HG03039 (cell line): Measurements from ENCODE around the gene LIN37.
"Not testable (repeated sequence)": the region's sequence is repeated elsewhere in the genome, so short reads cannot be mapped to it uniquely, and the experiment has no call there.

Experiments used
- ATAC-seq: cut with Tn5 transposase; IDR thresholded peaks from one replicate; pipeline ENCODE4 v1.9.1; 2021; ENCODE audit warnings: mild to moderate bottlenecking, moderate library complexity; ENCODE audit not compliant: unreplicated experiment

Gene LIN37

DNA sequence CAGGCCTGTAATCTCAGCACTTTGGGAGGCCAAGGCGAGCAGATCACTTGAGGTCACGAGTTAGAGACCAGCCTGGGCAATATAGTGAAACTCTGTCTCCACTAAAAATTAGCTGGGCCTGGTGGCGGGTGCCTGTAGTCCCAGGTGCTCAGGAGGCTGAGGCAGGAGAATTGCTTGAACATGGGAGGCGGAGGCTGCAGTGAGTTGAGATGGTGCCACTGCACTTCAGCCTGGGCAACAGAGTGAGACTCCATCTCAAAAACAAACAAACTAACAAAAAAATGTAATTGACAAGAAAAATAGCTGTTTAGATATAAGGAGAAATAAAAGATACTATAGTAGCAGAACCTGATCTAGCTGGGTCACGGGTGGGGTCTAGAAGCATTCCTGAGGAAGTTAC, 24.0 kb downstream of the LIN37 start:
- ATAC-seq, result not testable (repeated sequence)

DNA sequence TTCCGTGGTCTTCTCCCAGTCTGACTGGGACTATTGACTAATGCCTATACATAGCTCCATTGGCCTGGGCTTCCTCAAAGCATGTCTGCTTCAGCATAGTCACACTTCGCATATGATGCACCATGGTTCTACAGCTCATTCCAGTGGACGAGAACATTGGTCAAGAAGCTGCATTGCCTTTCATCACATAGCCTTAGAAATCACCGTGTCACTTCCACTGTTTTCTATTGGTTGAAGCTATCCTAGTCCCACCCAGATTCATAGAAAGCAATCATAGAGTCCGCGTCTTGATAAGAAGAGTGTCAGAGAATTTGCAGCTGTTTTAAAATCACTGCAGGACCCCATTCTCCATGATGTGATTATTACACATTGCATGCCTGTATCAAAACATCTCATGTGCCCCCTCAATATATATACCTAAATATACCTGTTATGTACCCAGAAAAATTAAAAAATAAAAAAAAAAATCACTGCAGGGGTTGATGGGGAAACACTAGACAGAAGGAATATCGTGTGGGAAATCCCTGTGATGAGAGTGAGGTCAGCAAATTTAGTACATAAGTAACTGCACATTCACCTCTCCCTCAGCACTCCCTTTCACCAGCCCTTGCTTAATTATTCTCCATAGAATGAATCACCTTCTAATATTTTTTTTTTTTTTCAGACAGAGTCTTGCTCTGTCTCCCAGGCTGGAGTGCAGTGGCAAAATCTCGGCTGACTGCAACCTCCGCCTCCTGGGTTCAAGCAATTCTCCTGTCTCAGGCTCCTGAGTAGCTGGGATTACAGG, 24.8 kb downstream of the LIN37 start:
- no peak for ATAC-seq

DNA sequence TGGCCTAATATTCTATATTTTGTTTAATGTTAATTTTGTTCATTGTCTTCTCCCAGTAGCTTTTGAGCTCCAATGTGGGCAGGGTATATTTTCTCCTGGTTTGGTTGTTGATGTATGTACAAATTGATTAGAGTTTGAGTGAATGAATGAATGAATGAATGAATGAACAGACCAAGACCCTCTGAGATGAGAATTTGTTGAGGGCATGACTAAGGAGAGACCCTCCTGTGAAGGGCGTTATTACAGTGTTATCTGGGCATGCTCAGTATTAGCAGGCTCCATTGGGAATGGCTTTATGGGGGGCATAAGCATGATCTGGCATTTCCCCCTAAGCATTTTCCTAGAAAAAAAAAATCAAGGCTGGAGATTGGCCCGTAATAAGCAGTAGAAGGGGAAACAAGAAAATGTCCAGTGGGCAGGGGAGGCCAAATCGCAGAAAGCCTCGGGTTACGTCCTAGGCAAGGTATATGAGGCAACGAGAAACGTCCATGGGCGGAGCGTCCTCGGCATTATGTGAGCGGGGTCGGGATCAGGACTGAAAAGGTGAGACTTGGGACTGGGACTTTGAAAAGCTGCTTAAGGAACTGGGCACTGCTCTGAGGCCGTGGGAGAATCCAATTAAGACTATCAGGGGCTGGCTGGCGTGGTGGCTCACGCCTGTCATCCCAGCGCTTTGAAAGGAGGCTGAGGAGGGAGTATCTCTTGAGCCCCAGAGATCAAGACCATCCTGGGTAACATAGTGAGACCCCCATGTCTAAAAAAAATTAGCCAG, 26.1 kb downstream of the LIN37 start:
- no peak for ATAC-seq

DNA sequence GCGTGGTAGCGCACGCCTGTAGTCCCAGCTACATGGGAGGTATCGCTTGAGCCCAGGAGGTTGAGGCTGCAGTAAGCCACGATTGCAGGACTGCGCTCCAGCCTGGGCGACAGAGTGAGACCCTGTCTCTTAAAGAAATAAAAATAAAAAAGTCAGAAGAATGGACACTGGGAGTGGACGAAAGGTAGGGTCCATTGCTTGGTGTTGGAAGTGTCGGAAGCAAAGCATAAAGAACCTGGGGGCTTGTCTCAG, 26.6 kb downstream of the LIN37 start:
- ATAC-seq, result no peak

DNA sequence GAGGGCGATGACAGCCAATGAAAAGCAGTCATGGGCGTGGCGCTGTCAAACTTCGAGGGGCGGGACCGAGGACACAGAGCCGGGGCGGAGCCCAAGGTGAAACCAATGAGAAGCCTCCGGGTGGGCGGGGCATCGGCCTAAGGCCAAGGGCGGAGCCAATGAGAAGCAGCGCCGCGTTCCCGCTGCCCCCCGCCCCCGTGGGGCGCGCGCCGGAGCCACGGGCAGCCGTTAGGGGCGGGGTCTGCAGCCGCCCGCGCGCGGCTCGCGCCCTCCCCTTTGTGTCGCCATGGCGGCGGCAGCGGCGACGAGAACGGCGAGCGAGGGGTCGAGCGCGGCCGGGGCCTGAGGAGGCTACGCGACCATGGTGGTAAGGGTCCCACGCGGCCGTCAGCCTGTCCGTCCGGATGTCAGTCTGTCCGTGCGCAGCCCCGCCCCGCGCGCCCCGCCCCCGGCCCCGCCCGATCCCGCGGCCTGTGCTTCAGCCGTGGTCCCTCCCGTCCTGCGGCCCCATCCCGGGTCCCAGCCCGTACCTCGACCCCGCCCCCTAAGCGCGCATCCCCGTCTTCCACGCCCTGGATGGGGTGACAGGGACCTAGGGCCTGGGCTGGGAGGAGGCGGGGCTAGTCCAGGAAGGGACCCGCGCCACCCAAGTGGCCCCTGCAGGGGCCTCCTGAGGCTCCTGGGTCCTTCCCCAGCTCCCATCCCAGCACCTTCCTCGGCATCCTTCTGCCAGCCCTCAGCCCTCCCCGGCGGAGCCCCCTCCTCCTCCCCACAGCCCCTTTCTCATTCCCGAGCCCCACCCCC, 27.1 kb downstream of the LIN37 start, which contains the start of gene ARHGAP33:
TSS of gene ARHGAP33 (plus strand) at position 267 of the 804 bp plus-strand sequence. CDS start at position 362, 95 bp downstream.
- peak; percentile 87 for ATAC-seq

DNA sequence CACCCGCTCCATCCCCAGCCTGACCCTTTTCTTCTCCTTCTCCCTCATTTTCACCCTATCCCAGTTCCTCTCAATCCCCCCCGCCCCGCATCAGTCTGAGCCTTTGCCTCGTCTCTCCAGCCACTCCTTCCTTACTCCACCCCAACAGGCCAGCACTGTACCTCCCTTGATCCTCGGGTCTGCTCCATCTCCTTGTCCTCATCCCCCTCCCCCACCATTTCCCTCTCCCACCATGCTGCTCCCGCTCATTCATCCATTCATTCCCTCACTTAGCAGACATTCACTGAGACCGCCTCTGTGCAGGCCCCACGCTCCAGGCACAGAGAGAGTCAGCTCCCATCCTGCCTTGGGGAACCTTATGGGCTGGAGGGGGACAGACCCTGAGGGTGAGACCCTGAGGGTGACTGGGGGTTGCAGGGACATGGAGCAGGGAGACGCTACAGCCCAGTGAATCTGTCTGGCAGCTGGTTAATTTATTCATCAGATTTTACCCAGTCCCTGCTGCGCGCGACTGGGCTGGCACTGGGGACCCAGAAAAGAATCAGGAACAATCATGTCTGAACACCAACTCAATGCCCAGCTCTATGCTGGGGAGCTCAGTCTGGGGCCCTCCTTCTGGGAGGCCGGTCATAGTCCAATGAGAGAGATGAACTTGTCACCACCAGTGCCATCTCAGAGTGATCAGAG, 27.9 kb downstream of the LIN37 start:
- ATAC-seq, result no peak

DNA sequence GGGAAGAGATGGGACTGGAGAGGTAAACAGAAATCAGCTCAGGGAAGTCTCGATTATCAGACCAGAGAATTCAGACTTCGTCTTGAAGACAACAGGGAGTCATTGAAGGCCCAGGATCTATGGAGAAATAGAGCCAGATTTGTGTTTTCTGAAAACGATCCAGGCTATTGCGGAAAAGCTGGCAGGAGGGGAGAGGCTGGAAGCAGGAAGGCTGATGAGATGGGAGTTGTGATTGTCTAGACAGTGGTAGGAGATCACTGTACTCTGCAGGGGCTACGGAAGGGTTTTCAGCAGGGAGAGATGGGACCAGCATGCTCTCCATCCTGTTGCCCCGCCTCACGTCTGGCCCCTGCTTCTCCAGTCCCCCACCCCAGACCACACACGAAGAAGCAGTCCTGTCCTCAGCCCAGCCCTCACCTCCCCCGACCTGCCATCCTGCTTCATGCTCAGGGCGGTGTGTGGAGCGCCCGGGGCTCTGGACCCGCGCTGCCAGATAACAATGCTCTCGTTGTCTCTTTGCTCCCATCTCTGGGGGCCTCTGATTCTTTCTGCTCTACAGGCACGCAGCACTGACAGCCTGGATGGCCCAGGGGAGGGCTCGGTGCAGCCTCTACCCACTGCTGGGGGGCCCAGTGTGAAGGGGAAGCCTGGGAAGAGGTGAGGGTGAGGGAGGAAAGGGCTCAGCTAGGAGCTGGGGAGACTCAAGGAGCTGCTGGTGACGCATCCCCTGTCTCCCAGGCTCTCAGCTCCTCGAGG, 28.9 kb downstream of the LIN37 start:
- no peak for ATAC-seq

DNA sequence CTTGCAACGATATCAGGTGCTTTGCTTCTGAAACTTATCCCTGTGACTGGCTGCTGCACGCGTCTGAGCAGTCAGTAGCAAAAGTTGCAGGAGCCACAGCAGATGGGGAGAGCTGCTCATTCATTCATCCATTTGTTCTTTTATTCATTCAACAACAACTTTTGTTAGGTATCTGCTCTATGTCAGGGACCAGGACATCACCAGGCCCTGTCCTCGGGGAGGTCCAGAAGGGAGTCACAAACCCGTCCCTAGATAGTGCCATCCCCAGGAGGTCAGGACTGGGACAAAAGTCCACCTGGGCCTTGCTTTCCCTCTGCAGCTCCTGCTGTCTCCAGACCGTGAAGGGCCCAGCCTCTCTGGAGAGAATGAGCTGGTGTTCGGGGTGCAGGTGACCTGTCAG, 29.6 kb downstream of the LIN37 start:
- ATAC-seq, result no peak

DNA sequence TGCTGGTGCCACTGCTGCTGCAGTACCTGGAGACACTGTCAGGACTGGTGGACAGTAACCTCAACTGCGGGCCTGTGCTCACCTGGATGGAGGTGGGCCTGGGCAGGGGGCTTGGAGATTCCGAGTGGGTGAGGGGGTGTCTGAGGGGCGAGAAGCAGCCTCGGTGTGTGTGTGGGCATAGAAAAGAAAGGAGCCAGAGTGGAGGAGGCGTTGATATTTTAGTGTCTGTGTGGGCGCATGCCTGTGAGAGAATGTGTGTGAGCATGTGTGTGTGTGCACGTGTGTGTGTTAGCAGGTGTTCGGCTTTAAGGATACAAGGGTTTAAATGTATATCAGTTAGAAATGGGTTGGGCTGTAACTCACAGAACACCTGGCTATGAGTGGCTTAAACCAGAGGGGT, 30.7 kb downstream of the LIN37 start:
- no peak for ATAC-seq

DNA sequence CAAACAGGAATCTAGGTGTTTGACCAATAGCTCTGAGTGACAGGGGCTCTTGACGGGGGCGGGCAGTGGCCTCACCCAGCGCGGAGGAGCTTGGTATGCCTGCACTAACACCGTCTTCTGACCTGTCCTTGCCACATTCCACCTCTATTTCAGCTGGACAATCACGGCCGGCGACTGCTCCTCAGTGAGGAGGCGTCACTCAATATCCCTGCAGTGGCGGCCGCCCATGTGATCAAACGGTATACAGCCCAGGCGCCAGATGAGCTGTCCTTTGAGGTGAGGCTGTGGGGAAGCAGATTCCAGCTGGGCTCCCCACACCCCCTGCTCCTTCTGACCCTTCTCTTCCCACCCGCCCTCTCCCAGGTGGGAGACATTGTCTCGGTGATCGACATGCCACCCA, 31.7 kb downstream of the LIN37 start:
- no peak for ATAC-seq

DNA sequence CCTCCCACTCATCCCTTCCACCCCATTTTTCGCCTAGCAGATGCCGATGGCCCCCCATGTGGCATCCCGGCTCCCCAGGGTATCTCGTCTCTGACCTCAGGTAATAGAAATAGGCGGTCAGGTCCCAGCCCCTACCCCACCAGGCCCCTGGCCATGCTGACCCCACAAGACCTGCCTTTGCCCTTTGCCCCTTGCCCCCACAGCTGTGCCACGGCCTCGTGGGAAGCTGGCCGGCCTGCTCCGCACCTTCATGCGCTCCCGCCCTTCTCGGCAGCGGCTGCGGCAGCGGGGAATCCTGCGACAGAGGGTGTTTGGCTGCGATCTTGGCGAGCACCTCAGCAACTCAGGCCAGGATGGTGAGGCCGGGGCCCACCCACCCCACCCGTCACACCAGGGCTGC, 32.3 kb downstream of the LIN37 start:
- no peak for ATAC-seq

DNA sequence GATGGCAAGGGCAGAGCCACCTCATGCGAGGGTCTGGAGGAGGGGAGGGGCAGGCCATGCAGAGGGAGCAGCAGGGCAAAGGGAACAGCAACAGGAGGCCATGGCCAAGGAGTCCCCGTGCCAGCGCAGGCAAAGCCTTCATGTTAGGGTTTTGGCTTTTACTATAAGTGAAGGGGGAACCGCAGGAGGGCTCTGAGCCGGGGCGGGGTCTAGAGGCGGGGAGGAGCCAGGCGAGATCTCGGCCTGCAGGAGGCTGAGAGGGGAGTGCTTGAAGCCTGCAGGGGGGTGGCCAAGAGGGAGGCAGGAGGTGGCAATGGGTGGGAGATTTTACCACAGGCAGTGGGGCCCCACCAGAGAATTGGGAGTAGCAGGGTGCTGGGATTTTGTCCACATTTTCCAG, 33.3 kb downstream of the LIN37 start:
- no peak for ATAC-seq

DNA sequence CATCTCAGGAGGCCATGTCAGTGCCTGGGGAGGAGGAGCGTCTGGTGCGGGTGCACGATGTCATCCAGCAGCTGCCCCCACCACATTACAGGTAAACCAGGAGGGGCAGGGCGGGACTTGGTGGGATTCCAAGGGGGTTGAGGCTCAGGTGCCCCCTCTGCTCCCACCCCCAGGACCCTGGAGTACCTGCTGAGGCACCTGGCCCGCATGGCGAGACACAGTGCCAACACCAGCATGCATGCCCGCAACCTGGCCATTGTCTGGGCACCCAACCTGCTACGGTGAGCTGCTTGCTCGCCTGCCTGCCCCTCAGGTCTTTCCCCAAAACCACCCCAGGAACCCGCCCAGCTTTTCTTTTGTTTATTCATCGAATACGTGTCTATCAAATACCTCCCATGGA, 34.2 kb downstream of the LIN37 start:
- ATAC-seq, result no peak

DNA sequence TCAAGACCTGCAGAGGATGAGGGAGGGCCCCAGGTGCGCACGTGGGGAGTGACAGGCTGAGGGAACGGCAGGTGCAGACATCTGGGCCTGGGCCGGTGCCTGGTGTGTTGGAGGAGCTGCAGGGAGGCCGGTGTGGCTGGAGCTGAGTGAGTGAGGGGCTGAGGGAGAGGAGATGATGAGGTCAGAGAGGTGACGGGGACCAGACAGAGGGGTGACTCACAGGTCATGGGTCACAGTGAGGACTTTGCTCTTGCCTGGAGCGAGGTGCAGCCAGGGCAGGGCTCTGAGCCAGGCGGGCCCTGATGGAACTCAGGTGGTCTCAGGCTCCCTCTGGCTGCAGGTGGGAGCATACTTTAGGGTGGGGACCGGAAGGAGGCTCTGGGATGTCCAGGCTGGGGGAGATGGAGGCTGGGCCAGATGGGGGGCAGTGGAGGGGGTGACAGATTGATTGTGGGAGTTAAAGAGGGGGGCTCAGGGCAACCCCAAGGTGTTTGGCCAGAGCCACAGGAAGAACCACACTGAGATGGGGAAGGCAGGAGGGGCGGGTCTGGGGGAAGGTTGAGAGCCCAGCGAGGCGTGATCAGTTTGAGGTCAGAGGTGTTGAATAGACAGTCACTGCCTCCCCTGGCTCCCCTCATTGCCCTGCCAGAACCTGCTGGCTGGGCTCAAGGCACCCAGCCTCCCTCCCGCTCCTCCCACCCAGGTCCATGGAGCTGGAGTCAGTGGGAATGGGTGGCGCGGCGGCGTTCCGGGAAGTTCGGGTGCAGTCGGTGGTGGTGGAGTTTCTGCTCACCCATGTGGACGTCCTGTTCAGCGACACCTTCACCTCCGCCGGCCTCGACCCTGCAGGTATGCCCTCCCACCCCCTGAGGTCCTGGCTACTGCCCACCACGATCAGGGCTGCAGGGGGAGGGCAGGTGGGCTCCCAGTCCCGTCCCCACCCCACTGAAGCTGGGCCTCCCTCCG, 35.4 kb downstream of the LIN37 start:
- ATAC-seq, result no peak

DNA sequence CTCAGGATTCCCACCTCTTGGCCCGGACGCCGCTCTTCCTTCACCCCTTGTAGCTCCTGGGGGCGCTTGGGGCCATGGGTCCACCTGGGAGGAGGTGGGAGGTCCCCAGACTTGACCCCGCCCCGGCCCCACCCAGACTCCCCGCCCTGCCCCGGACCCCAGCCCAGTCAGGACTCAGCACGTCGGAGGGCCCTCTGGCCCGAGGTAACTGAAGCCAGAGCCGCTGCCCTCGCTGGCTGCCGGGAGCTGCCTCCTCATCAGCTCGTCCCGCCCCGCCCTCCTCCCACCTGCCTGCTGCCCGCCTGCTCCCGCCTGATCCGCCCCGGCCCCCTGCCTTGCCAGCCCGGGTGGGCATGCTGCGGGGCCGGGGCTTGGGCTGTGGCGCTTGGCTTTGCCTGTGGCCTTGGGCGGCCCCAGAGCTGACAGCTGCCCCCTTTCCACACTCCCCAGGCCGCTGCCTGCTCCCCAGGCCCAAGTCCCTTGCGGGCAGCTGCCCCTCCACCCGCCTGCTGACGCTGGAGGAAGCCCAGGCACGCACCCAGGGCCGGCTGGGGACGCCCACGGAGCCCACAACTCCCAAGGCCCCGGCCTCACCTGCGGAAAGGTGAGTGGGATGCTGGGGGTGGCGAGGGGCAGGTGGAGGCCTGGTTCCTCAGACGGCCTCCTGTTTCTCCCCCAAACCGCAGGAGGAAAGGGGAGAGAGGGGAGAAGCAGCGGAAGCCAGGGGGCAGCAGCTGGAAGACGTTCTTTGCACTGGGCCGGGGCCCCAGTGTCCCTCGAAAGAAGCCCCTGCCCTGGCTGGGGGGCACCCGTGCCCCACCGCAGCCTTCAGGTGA, 36.3 kb downstream of the LIN37 start:
- ATAC-seq, result no peak

DNA sequence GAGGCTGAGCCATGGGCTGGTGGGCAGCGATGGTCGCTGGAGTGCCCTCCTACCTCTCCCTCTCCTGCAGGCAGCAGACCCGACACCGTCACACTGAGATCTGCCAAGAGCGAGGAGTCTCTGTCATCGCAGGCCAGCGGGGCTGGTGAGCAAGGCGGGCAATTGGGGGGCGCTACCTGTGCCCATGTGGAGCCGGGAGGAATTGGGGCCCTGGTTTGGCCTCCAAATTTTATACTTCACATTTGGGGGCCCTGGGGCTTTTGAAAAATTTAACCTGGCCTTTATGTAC, 36.9 kb downstream of the LIN37 start:
- ATAC-seq, result no peak

DNA sequence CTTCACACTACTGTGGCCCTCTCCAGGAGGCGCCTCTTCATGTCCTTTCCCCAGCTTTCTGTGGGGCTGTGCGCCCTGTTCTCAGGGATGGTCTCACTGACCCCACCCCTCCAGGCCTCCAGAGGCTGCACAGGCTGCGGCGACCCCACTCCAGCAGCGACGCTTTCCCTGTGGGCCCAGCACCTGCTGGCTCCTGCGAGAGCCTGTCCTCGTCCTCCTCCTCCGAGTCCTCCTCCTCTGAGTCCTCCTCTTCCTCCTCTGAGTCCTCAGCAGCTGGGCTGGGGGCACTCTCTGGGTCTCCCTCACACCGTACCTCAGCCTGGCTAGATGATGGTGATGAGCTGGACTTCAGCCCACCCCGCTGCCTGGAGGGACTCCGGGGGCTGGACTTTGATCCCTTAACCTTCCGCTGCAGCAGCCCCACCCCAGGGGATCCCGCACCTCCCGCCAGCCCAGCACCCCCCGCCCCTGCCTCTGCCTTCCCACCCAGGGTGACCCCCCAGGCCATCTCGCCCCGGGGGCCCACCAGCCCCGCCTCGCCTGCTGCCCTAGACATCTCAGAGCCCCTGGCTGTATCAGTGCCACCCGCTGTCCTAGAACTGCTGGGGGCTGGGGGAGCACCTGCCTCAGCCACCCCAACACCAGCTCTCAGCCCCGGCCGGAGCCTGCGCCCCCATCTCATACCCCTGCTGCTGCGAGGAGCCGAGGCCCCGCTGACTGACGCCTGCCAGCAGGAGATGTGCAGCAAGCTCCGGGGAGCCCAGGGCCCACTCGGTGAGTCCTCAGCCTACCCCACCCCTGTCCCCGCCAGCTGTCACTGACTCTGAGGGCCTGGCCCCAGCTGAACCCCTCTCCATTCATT, 38.2 kb downstream of the LIN37 start:
- ATAC-seq, result no peak
